ENCODE results near the gene EGR2.

Gene EGR2

GRCh38 chr10:62816331-62817120 is at the start of gene EGR2:
TSS of gene EGR2 (minus strand) at chr10:62816366. CDS start at chr10:62816029, 337 bp downstream.
- no peaks in the 10 kb centered on the region for H3K9me3 Mint-ChIP-seq (ENCODE audit: low read depth)
- peak within 1 kb of the TSS; percentile 99 for H3K4me3 Mint-ChIP-seq
- H3K27me3 Mint-ChIP-seq, result peaks cover 19% of the 10 kb centered on the region
- H3K4me1 Mint-ChIP-seq (ENCODE audit: low read depth), result peaks cover 48% of the 10 kb centered on the region
- peaks cover 27% of the 10 kb centered on the region for H3K36me3 Mint-ChIP-seq
- peak within 1 kb of the TSS; percentile 99 for H3K27ac Mint-ChIP-seq

- H3K27ac Mint-ChIP-seq, result no peak overlapping the region
- no peaks in the 10 kb centered on the region for H3K9me3 Mint-ChIP-seq (ENCODE audit: low read depth)
- peaks cover 15% of the 10 kb centered on the region for H3K4me1 Mint-ChIP-seq (ENCODE audit: low read depth)
- H3K36me3 Mint-ChIP-seq, result peaks cover 5% of the 10 kb centered on the region
- H3K27me3 Mint-ChIP-seq, result peaks cover 2% of the 10 kb centered on the region
- H3K4me3 Mint-ChIP-seq, result no peak overlapping the region
Observed at GRCh38 chr10:62862447-62862846, 46.3 kb upstream of the EGR2 start.

GRCh38 chr10:62861507-62861906 is 45.3 kb upstream of the EGR2 start:
- Mint-ChIP-seq H3K4me3 (no peak overlapping the region), H3K27ac (no peak overlapping the region)

GRCh38 chr10:62860946-62861345 is 44.8 kb upstream of the EGR2 start:
- no peaks in the 10 kb centered on the region for H3K9me3 Mint-ChIP-seq (ENCODE audit: low read depth)
- no peak overlapping the region for H3K4me3 Mint-ChIP-seq
- peaks cover 2% of the 10 kb centered on the region for H3K27me3 Mint-ChIP-seq
- no peak overlapping the region for H3K27ac Mint-ChIP-seq
- peaks cover 5% of the 10 kb centered on the region for H3K36me3 Mint-ChIP-seq
- H3K4me1 Mint-ChIP-seq (ENCODE audit: low read depth), result peaks cover 30% of the 10 kb centered on the region

More at GRCh38 chr10:62861507-62861906, 45.3 kb upstream of the EGR2 start:
- H3K36me3 Mint-ChIP-seq, result peaks cover 5% of the 10 kb centered on the region
- peaks cover 24% of the 10 kb centered on the region for H3K4me1 Mint-ChIP-seq (ENCODE audit: low read depth)
- no peaks in the 10 kb centered on the region for H3K9me3 Mint-ChIP-seq (ENCODE audit: low read depth)
- H3K27me3 Mint-ChIP-seq, result peaks cover 2% of the 10 kb centered on the region

- Mint-ChIP-seq H3K36me3 (peaks cover 7% of the 10 kb centered on the region), H3K4me1 (ENCODE audit: low read depth) (peaks cover 46% of the 10 kb centered on the region), H3K9me3 (ENCODE audit: low read depth) (no peaks in the 10 kb centered on the region), H3K27ac (no peak overlapping the region), H3K27me3 (peaks cover 2% of the 10 kb centered on the region), H3K4me3 (no peak overlapping the region)
Observed at GRCh38 chr10:62858364-62858763, 42.2 kb upstream of the EGR2 start.

GRCh38 chr10:62856021-62856420 is 39.9 kb upstream of the EGR2 start:
- Mint-ChIP-seq H3K4me1 (ENCODE audit: low read depth) (peaks cover 60% of the 10 kb centered on the region), H3K9me3 (ENCODE audit: low read depth) (no peaks in the 10 kb centered on the region), H3K36me3 (peaks cover 2% of the 10 kb centered on the region), H3K27ac (peak overlapping the region; percentile 81), H3K4me3 (peak overlapping the region; percentile 38), H3K27me3 (peaks cover 3% of the 10 kb centered on the region)

- peaks cover 5% of the 10 kb centered on the region for H3K27me3 Mint-ChIP-seq
- peak overlapping the region; percentile 55 for H3K4me3 Mint-ChIP-seq
- H3K9me3 Mint-ChIP-seq (ENCODE audit: low read depth), result no peaks in the 10 kb centered on the region
Observed at GRCh38 chr10:62853710-62854109, 37.5 kb upstream of the EGR2 start.

DNA sequence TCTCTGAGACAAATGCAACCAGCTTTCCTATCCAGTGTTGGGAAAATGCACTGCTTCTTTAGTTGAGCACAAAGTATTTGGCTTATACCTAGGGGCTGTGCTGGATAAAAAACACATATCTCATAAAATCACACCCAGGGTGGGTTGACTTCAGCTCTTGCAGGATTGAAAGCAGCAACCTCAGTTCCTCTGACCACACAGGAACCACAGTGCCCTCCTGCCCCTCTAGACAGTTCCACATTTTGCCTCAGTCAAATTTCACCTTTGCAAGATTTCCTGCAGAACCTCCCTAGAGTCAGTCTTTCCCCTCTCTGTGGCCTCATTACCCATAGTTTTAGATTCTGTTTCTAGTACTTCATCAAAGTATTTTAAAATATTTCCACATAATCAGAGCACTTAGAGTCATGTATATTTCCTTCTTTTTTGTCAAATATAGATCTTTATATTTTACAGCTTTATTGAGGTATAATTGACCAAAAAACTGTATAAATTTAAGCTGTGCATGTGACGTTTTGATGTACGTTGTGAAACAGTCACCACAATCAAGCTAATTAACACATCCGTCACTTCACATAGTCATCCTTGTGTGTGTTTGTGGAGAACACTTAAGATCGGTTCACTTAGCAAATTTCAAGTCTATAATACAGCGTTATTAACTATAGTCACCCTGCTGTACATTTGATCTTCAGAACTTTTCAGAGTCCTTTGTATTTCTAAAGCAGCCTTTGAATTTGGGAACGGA is 37.0 kb upstream of the EGR2 start:
- Mint-ChIP-seq H3K9me3 (ENCODE audit: low read depth) (no peaks in the 10 kb centered on the region), H3K27me3 (peaks cover 5% of the 10 kb centered on the region), H3K27ac (peak overlapping the region; percentile 79), H3K4me3 (peak overlapping the region; percentile 55), H3K36me3 (peaks cover 5% of the 10 kb centered on the region), H3K4me1 (ENCODE audit: low read depth) (peaks cover 55% of the 10 kb centered on the region)

More at GRCh38 chr10:62853710-62854109, 37.5 kb upstream of the EGR2 start:
- Mint-ChIP-seq H3K36me3 (peaks cover 5% of the 10 kb centered on the region), H3K27ac (peak overlapping the region; percentile 79), H3K4me1 (ENCODE audit: low read depth) (peaks cover 55% of the 10 kb centered on the region)

GRCh38 chr10:62851442-62851841 is 35.3 kb upstream of the EGR2 start:
- Mint-ChIP-seq H3K9me3 (ENCODE audit: low read depth) (peaks cover 6% of the 10 kb centered on the region), H3K4me3 (no peak overlapping the region), H3K4me1 (ENCODE audit: low read depth) (peaks cover 42% of the 10 kb centered on the region), H3K27ac (peak overlapping the region; percentile 12), H3K36me3 (peaks cover 10% of the 10 kb centered on the region), H3K27me3 (peaks cover 5% of the 10 kb centered on the region)

DNA sequence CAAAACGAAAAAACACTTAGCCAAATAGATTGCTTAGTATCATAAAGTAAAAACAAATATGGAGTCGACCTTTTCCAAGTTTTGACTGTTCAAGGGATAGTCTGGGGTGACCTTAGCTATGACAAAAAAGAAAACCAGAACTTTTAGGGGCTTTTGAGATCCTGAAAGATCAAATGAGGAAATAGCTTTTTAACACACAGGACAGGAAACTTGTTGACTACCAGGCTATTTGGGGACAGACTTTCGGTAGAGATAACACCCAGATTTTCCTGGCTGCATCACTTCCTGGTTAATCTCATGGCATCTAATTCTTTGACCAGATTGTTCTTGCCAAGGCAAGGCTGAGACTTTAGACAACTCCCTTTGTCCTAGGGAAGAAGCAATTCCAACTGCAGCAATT is 34.5 kb upstream of the EGR2 start:
- Mint-ChIP-seq H3K36me3 (peaks cover 10% of the 10 kb centered on the region), H3K27me3 (peaks cover 5% of the 10 kb centered on the region), H3K27ac (no peak overlapping the region), H3K4me1 (ENCODE audit: low read depth) (peaks cover 34% of the 10 kb centered on the region), H3K4me3 (no peak overlapping the region), H3K9me3 (ENCODE audit: low read depth) (peaks cover 6% of the 10 kb centered on the region)

GRCh38 chr10:62847433-62847832 is 31.3 kb upstream of the EGR2 start:
- Mint-ChIP-seq H3K36me3 (peaks cover 7% of the 10 kb centered on the region), H3K27ac (no peak overlapping the region), H3K9me3 (ENCODE audit: low read depth) (peaks cover 6% of the 10 kb centered on the region), H3K4me1 (ENCODE audit: low read depth) (peaks cover 20% of the 10 kb centered on the region), H3K27me3 (peaks cover 3% of the 10 kb centered on the region), H3K4me3 (no peak overlapping the region)

DNA sequence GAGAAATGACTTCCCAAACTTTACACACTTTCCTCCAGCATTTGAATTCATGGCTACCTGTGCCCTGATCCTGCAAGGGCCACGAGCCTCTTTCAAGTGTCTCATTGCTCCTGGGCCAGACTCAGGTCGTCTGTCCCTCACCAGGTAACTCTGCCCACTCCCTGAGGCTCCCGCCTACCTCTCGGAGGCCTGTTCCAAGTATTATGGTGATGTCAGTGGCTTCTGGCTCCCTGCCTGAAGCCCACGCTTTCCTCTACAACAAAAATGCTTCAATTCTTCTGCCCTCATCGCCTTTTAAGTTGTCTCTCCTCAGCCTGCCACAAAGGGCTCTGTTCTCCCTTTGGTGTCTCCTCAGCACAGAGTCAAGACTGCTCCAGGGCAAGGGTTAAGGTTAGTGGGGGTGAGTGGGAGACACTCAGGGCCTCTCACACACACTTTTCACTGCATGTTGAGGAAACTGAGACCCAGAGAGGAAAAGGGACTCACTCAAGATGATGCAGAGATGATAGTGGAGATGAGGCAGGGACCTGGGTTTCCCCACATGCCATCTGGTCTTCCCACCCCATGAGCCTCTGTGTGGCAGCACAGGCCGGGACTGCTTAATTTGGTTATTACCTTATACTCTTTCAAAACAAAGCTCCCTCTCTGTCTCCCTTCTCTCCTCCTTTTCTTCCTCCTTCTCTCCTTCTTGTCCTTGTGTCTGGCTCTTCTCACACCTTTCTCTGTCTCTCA is 28.3 kb upstream of the EGR2 start:
- Mint-ChIP-seq H3K27me3 (peaks cover 2% of the 10 kb centered on the region), H3K27ac (peak overlapping the region; percentile 77)

DNA sequence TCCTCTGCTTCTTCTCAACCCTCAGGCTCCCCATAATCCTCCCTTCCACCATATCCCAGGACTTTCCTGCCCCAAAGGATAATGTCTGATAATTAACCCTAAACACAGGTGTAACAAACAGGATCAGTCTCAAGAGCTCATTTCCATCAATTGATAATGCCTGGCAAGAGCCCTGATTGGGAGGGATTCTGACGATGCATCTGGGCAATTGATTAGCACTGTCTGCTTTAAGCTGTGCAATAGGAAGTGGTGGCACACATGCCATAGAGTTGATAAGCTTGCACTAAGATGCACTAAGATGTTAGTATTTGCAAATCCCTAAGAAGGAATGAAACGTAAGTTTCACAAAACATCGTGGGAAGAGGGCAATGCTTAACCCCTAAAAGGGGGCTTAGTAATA is 27.4 kb upstream of the EGR2 start:
- H3K36me3 Mint-ChIP-seq, result peaks cover 5% of the 10 kb centered on the region
- H3K4me1 Mint-ChIP-seq (ENCODE audit: low read depth), result peaks cover 11% of the 10 kb centered on the region
- H3K27ac Mint-ChIP-seq, result no peak overlapping the region
- H3K9me3 Mint-ChIP-seq (ENCODE audit: low read depth), result peaks cover 6% of the 10 kb centered on the region
- H3K27me3 Mint-ChIP-seq, result no peaks in the 10 kb centered on the region
- H3K4me3 Mint-ChIP-seq, result no peak overlapping the region

More for the DNA sequence above, 28.3 kb upstream of the EGR2 start:
- peaks cover 7% of the 10 kb centered on the region for H3K36me3 Mint-ChIP-seq
- peaks cover 11% of the 10 kb centered on the region for H3K4me1 Mint-ChIP-seq (ENCODE audit: low read depth)
- no peak overlapping the region for H3K4me3 Mint-ChIP-seq
- H3K9me3 Mint-ChIP-seq (ENCODE audit: low read depth), result peaks cover 6% of the 10 kb centered on the region

DNA sequence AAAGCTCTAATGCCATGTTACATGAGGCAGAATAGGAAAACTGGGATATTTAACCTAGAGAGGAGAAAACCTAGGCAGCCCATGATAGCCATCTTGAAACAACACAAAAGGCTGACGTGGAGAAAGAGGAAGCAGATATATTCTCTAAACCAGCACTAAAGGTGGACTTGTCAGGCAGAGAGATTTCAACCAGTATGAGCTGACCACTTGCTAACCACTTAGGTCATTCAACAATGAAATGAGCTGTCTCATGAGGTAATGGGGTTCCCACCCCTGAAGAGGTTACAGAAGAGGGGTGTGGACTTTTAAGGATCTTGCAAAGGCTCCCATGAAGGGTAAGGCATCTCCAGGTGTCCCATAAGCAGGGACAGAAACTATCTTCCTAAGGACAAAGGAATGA is 26.8 kb upstream of the EGR2 start:
- Mint-ChIP-seq H3K36me3 (peaks cover 5% of the 10 kb centered on the region), H3K9me3 (ENCODE audit: low read depth) (peaks cover 6% of the 10 kb centered on the region), H3K27me3 (no peaks in the 10 kb centered on the region), H3K27ac (no peak overlapping the region), H3K4me3 (no peak overlapping the region), H3K4me1 (ENCODE audit: low read depth) (peaks cover 11% of the 10 kb centered on the region)

- H3K4me3 Mint-ChIP-seq, result no peak overlapping the region
- H3K4me1 Mint-ChIP-seq (ENCODE audit: low read depth), result peaks cover 5% of the 10 kb centered on the region
- H3K27ac Mint-ChIP-seq, result no peak overlapping the region
- H3K27me3 Mint-ChIP-seq, result no peaks in the 10 kb centered on the region
- no peaks in the 10 kb centered on the region for H3K9me3 Mint-ChIP-seq (ENCODE audit: low read depth)
- no peaks in the 10 kb centered on the region for H3K36me3 Mint-ChIP-seq
Observed at GRCh38 chr10:62839590-62839989, 23.4 kb upstream of the EGR2 start.

Measured in activated naive CD8-positive, alpha-beta T cell (primary cell).